Hepatocyte (in vitro differentiated cells): ENCODE data around the gene SHH. TPM values are rescaled to one million over a fixed set of nuclear protein-coding genes. Genes with fewer than 3 reads are reported as not detected.
A peak's percentile ranks its signal among the peaks of the same experiment; 100 is the strongest.

Experiments used
- DNase-seq: peaks from one replicate; pipeline ENCODE4 v3.0.0-alpha.2; 2016; ENCODE audit warnings: low spot score
- H2AFZ ChIP-seq: fragments of 200-600 bp; sonication (generic); 2 replicates; pipeline ENCODE4 v1.6.0; 2016; ENCODE audit warnings: antibody characterized with exemption, mild to moderate bottlenecking
- H3K27ac ChIP-seq: fragments of 200-600 bp; sonication (generic); 2 replicates; pipeline ENCODE4 v1.5.1; 2016; ENCODE audit warnings: mild to moderate bottlenecking
- H3K27me3 ChIP-seq: fragments of 200-600 bp; sonication (generic); 2 replicates; pipeline ENCODE4 v1.6.1; 2016
- H3K36me3 ChIP-seq: fragments of 200-600 bp; sonication (generic); replicated peaks from 2 replicates; pipeline ENCODE4 v1.5.1; 2016; ENCODE audit warnings: low read depth; ENCODE audit not compliant: insufficient read depth
- H3K4me1 ChIP-seq: fragments of 200-600 bp; sonication (generic); 2 replicates; pipeline ENCODE4 v1.5.1; 2016; ENCODE audit warnings: mild to moderate bottlenecking, moderate library complexity; ENCODE audit not compliant: insufficient read depth
- H3K4me2 ChIP-seq: fragments of 200-600 bp; sonication (generic); 2 replicates; pipeline ENCODE4 v1.6.0; 2016
- H3K4me3 ChIP-seq: fragments of 200-600 bp; sonication (generic); 2 replicates; pipeline ENCODE4 v1.5.1; 2016; ENCODE audit warnings: mild to moderate bottlenecking
- H3K79me2 ChIP-seq: fragments of 200-600 bp; sonication (generic); 2 replicates; pipeline ENCODE4 v1.6.0; 2017; ENCODE audit warnings: mild to moderate bottlenecking
- H3K9me2 ChIP-seq: fragments of 200-600 bp; sonication (generic); replicated peaks from 2 replicates; pipeline ENCODE4 v1.6.0; 2017; ENCODE audit warnings: mild to moderate bottlenecking; ENCODE audit not compliant: insufficient read depth
- H3K9me3 ChIP-seq: fragments of 200-600 bp; sonication (generic); 2 replicates; pipeline ENCODE4 v1.5.1; 2016; ENCODE audit warnings: low read depth, mild to moderate bottlenecking
- H4K20me1 ChIP-seq: fragments of 200-600 bp; sonication (generic); 2 replicates; pipeline ENCODE4 v1.6.0; 2016; ENCODE audit warnings: mild to moderate bottlenecking; ENCODE audit not compliant: insufficient read depth, poor library complexity, severe bottlenecking
- CTCF ChIP-seq: fragments of 200-600 bp; sonication (generic); IDR thresholded peaks from 2 replicates; pipeline ENCODE4 v1.5.1; 2016; ENCODE audit warnings: antibody characterized with exemption, mild to moderate bottlenecking; ENCODE audit not compliant: poor library complexity
- EZH2 ChIP-seq: fragments of 200-600 bp; sonication (generic); IDR thresholded peaks from 2 replicates; pipeline ENCODE4 v1.6.1; 2016; ENCODE audit warnings: antibody characterized with exemption, mild to moderate bottlenecking, borderline replicate concordance
- EZH2phosphoT487 ChIP-seq: fragments of 200-600 bp; sonication (generic); IDR thresholded peaks from one replicate; pipeline ENCODE4 v1.6.1; 2018; ENCODE audit warnings: antibody characterized with exemption, mild to moderate bottlenecking, low read depth, moderate library complexity; ENCODE audit not compliant: unreplicated experiment, severe bottlenecking
- WGBS: methylation state at CpG from one replicate; pipeline ENCODE4 v1.1.6; 2016; ENCODE audit warnings: low lambda C conversion rate; ENCODE audit errors: missing lambda C conversion rate; 5-methylcytosine and 5-hydroxymethylcytosine counted together
- polyA plus RNA-seq: library from polyadenylated mRNA; unstranded; fragments of >200 nt; fragmentation: Nextera tagmentation; extraction: Ambion mirVana; gene quantifications from 2 replicates; pipeline ENCODE4 v1.2.1, GENCODE V29; 2016
- total RNA-seq: library from RNA; depleted of rRNA; stranded (reverse); fragments of >200 nt; gene quantifications from 2 replicates; pipeline ENCODE4 v1.2.3, GENCODE V29; 2014

SHH gene
- total RNA-seq (20.4 and 21.2 TPM in 2 replicates), polyA plus RNA-seq (8.0 and 12.1 TPM in 2 replicates)

DNA sequence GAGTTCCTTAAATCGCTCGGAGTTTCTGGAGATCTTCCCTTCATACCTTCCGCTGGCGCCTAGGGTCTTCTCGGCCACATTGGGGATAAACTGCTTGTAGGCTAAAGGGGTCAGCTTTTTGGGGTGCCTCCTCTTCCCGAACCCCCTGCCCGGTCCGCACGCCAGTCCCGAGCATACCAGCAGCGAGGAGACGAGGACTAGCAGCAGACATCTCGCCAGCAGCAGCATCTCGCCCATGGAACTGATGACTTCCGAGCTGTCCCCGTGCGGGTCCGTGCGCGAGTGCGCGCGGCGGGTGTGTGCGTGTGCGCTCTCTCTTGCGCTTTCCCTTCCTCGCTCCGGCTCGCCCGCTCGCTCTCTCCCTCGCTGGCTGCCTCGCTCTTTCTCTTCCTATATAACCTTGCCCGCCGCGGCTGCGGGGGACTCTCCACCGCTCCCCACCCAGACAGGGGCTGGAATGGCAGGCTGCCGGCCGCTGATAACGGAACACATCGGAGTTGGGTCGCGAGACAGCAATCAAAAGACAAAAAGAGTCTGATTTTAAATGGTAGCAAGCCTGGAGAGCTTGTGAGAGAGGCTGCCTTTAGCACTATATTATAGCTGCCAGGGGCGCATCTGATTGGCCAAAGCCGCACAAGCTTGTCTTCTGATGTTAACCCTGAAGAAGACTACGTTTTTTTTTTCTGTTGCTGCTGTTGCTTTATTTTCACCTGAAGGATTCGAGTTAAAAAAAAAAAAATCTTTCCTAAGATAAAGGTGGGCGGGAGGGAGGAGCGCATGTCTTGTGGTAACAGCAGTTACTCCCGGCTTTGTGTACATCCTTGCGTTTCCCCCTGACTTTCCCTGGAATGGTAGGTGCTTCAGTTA is at the start of gene SHH:
Gene SHH (minus strand): TSS at position 569 of the 867 bp plus-strand sequence. CDS start 341 bp downstream, at position 228.
- DNase-seq, result peak; percentile 61
- Histone ChIP-seq H3K4me2 (peak within 1 kb of the TSS; percentile 95), H2AFZ (peak within 1 kb of the TSS; percentile 85), H3K9me3 (no peaks in the 10 kb centered on the region), H3K27ac (peak within 1 kb of the TSS; percentile 96), H3K79me2 (peaks cover 24% of the 10 kb centered on the region), H3K9me2 (no peaks in the 10 kb centered on the region), H3K4me1 (peaks cover 14% of the 10 kb centered on the region), H3K36me3 (no peaks in the 10 kb centered on the region), H3K4me3 (peak within 1 kb of the TSS; percentile 72), H4K20me1 (no peaks in the 10 kb centered on the region), H3K27me3 (peaks cover 73% of the 10 kb centered on the region)
- TF ChIP-seq EZH2phosphoT487, result no peak
- TF ChIP-seq EZH2, result peak; percentile 89
- 3% methylated on average over 53 of the region's 53 CpGs for WGBS

DNA sequence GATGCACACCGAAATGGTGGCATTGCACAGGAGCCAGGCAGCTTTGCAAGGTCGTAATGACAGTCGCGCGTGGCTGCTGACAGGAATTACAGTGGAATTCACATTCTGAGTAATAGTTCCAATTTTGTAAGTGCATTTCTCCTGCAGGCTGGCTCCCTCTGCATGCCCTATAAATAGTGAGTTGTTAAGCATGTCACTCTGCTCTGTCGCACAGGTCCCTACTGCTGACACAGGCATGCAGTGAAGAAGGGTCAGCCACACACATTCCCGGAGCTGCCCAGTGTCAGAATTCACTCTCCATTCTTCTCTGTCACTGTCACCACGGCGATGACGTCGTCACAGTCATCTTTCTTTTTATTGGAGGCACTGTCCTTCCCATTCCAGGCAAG is 49.2 kb upstream of the SHH start:
- no peak for TF ChIP-seq EZH2
- H3K4me2 ChIP-seq, result no peak overlapping the region

DNA sequence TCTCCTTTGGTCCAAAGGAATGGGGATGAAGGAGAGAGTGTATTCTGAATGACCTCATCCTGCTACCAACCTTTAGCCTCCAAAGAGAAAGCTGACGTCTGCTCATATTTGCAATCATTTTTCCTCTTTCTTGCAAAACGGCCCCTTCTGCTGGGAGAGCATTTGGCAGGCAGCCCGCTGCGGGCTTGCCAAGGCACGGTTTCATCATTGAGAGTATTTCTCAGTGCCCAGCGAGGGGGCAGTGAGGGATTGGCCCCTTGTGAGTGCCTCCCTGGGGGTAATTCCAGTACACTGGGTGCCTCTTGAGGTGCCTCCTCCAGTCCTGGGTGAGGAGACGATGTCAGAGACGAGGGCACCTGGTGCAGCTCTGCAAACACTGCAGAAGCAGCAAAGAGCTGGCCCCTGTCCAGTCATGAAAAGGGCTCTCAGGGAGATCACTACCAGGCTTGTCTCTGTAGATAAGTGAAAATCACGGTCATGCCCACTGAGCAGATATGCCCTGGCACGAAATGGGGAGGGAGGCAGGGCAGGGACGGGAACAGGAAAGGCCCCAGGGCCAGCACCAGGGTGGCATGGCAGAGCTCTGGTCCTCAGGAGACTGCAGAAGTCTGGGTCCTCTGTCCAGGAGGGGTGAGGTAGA is 48.7 kb upstream of the SHH start:
- Histone ChIP-seq H3K4me2 (peak overlapping the region; percentile 35), H3K4me3 (no peak overlapping the region), H3K4me1 (peaks cover 3% of the 10 kb centered on the region), H3K9me2 (no peaks in the 10 kb centered on the region), H3K79me2 (no peaks in the 10 kb centered on the region), H4K20me1 (no peaks in the 10 kb centered on the region), H3K36me3 (no peaks in the 10 kb centered on the region), H2AFZ (no peak overlapping the region), H3K27me3 (no peaks in the 10 kb centered on the region), H3K27ac (no peak overlapping the region), H3K9me3 (no peaks in the 10 kb centered on the region)
- WGBS, result 63% methylated on average over 11 of the region's 11 CpGs
- peak; percentile 69 for DNase-seq
- no peak for TF ChIP-seq EZH2phosphoT487
- TF ChIP-seq EZH2, result no peak
- TF ChIP-seq CTCF, result no peak

More for the DNA sequence above, 49.2 kb upstream of the SHH start:
- WGBS, result 79% methylated on average over 11 of the region's 11 CpGs
- H2AFZ ChIP-seq, result no peak overlapping the region
- H3K9me3 ChIP-seq, result no peaks in the 10 kb centered on the region
- H4K20me1 ChIP-seq, result no peaks in the 10 kb centered on the region
- no peaks in the 10 kb centered on the region for H3K79me2 ChIP-seq
- H3K27ac ChIP-seq, result no peak overlapping the region
- no peak overlapping the region for H3K4me3 ChIP-seq
- DNase-seq, result no peak
- H3K4me1 ChIP-seq, result peaks cover 3% of the 10 kb centered on the region
- H3K27me3 ChIP-seq, result no peaks in the 10 kb centered on the region
- H3K36me3 ChIP-seq, result no peaks in the 10 kb centered on the region
- H3K9me2 ChIP-seq, result no peaks in the 10 kb centered on the region

DNA sequence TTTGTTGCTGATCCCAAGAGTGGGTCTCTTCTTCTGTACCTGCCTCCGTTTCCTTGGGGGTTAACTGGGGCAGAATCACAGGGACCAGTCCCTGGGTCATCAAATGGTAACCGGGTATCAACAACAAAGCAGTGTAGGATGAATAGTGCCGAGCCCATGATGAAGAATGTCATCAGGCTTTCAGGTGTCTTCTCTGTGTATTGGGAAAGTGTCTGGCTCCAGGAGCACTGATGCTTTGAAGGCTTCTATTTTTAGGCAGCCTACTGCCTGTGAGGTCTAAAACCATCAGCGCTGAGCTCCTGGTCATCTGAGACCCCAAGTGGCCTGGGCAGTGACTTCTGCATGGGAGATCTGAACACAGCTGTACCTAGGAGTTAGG is 48.2 kb upstream of the SHH start:
- 70% methylated on average over 4 of the region's 4 CpGs for WGBS
- Histone ChIP-seq H4K20me1 (no peaks in the 10 kb centered on the region), H2AFZ (no peak overlapping the region), H3K9me3 (no peaks in the 10 kb centered on the region), H3K36me3 (no peaks in the 10 kb centered on the region), H3K4me3 (no peak overlapping the region), H3K27ac (no peak overlapping the region), H3K79me2 (no peaks in the 10 kb centered on the region), H3K9me2 (no peaks in the 10 kb centered on the region), H3K27me3 (no peaks in the 10 kb centered on the region), H3K4me1 (peaks cover 3% of the 10 kb centered on the region), H3K4me2 (no peak overlapping the region)
- no peak for TF ChIP-seq CTCF
- no peak for TF ChIP-seq EZH2
- TF ChIP-seq EZH2phosphoT487, result no peak
- no peak for DNase-seq
